GM21515 (cell line): ENCODE results near the gene ATP6V1F.

Experiments used
- ATAC-seq: cut with Tn5 transposase; IDR thresholded peaks from one replicate; pipeline ENCODE4 v1.9.1; 2021; ENCODE audit not compliant: unreplicated experiment

The ATP6V1F gene

DNA sequence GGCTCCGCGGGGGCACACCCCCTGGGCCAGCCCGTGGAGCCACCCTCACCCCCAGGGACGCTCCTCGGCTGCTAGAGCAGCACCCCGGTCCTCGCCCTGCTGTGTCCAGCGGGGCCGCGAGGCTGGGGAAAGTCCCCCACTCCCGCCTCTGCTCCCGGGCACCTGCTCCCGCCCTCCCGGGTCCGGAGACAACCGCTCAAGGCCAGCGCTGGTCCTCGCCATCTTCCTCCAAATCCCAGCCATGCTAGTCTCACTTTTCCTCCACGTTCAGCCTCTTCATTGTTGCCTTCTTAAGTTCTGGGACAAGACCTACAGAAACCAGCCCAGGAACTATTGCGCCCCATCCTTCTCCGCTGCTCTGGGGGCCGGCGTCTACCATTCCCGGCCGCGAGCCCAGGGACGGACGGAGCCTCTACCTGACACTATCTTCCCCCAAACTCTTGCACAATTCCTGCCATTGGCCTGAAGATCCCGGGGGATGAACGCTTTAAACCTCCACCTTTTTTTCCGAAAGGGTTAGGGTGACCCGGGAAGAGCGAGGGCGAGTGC, 52.7 kb downstream of the ATP6V1F start:
- no peak for ATAC-seq
